ENCODE data around the gene IMMP2L. TPM values are rescaled to one million over a fixed set of nuclear protein-coding genes. Genes with fewer than 3 reads are reported as not detected.

Gene IMMP2L
- total RNA-seq, 2 experiments from 2014 or later: 8.9 to 18.7 TPM

DNA sequence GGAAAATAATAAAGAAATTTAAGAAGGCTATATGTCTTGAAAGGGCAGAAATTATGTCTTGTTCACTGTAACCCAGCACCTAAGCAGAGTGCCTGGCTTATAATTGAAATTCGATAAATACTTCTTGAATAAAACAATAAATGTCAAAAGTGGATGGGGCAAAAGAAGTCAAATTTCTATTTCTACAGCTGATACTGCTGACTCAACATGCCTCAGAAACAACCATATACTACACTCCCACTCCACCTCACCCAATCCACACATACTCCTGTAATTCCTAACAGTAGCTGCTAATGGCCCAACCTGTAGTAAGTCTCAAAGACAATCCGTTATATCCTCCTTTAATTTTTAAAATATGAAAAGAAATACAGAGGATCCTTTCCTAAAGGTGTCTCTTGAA, 519.5 kb downstream of the IMMP2L start:
- Mint-ChIP-seq H3K4me3 (no peak overlapping the region), H3K27ac (no peak overlapping the region), H3K27me3 (no peaks in the 10 kb centered on the region), H3K9me3 (no peaks in the 10 kb centered on the region), H3K36me3 (ENCODE audit: low read depth) (no peaks in the 10 kb centered on the region), H3K4me1 (ENCODE audit: low read depth) (peaks cover 16% of the 10 kb centered on the region)
- CTCF ChIA-PET: interaction anchor here (1.8 kb wide), 1 partner anchor 48 kb away, joined by 5 read pairs; the partner anchor contains the start of gene LRRN3
- no peaks in the 10 kb centered on the region for H3K9me3 ChIP-seq (ENCODE audit: control insufficient read depth in 1 of 2, insufficient read depth in 1 of 2, low read length in 2 of 2)
- TF ChIP-seq, protein P1, sequence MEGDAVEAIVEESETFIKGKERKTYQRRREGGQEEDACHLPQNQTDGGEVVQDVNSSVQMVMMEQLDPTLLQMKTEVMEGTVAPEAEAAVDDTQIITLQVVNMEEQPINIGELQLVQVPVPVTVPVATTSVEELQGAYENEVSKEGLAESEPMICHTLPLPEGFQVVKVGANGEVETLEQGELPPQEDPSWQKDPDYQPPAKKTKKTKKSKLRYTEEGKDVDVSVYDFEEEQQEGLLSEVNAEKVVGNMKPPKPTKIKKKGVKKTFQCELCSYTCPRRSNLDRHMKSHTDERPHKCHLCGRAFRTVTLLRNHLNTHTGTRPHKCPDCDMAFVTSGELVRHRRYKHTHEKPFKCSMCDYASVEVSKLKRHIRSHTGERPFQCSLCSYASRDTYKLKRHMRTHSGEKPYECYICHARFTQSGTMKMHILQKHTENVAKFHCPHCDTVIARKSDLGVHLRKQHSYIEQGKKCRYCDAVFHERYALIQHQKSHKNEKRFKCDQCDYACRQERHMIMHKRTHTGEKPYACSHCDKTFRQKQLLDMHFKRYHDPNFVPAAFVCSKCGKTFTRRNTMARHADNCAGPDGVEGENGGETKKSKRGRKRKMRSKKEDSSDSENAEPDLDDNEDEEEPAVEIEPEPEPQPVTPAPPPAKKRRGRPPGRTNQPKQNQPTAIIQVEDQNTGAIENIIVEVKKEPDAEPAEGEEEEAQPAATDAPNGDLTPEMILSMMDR (IDR thresholded peaks at IDR 0.05): no peak
- H3K27ac ChIP-seq (ENCODE audit: low read depth in 1 of 2, low read length in 2 of 2): no peak overlapping the region
- ATAC-seq (ENCODE audit: poor library complexity) (no peak), DNase-seq (no peak)
- H3K36me3 ChIP-seq (ENCODE audit: insufficient read depth, low read length): no peaks in the 10 kb centered on the region
- H3K4me3 ChIP-seq (ENCODE audit: low read length): no peak overlapping the region
- no peaks in the 10 kb centered on the region for H3K27me3 ChIP-seq (ENCODE audit: control insufficient read depth in 1 of 2, insufficient read depth in 2 of 2, low read length in 2 of 2)
- intact Hi-C loops (cut with DNase I, micrococcal nuclease): loop anchor here in 1 of 2 experiments (5.0 kb wide), 1 partner anchor 34 kb away; no protein-coding TSS in a partner anchor
- POLR2A ChIA-PET: interaction anchor here (0.8 to 1.8 kb wide), 3 partner anchors 14 to 48 kb away, joined by 3 to 6 read pairs (median 3); partner anchors contain the start of gene LRRN3
- H3K4me1 ChIP-seq (ENCODE audit: insufficient read depth, low read length): no peaks in the 10 kb centered on the region

DNA sequence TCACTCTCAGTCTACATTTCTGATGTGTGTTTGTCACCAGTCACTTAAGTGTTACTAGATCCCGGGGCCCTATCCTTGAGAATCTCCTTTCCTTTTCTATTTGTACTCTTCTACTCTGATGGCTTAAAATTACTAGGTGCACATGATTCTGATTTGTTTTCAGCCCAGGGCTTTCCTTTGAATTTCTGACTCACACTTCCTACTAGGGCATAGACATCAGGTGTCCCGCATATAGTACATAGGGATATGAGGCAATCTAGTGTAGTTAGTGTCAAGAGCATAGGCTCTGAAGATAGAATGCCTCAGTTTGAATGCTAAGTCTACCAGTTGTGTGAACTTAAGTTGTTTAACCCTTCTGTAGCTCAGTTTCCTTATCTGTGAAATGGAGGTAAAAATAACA, 520.7 kb downstream of the IMMP2L start:
- ATAC-seq (ENCODE audit: poor library complexity) (peak; percentile 46), DNase-seq (no peak)
- POLR2A ChIA-PET: interaction anchor here (0.8 to 1.8 kb wide), 6 partner anchors 13 to 114 kb away, joined by 3 to 6 read pairs (median 4); no protein-coding TSS in a partner anchor
- no peaks in the 10 kb centered on the region for H3K9me3 ChIP-seq (ENCODE audit: control insufficient read depth in 1 of 2, insufficient read depth in 1 of 2, low read length in 2 of 2)
- H3K4me3 Mint-ChIP-seq: no peak overlapping the region
- H3K27me3 ChIP-seq (ENCODE audit: control insufficient read depth in 1 of 2, insufficient read depth in 2 of 2, low read length in 2 of 2): no peaks in the 10 kb centered on the region
- H3K4me1 Mint-ChIP-seq (ENCODE audit: low read depth): peaks cover 16% of the 10 kb centered on the region
- TF ChIP-seq, protein P1 (IDR thresholded peaks at IDR 0.05): no peak
- H3K4me3 ChIP-seq (ENCODE audit: low read length): no peak overlapping the region
- no peaks in the 10 kb centered on the region for H3K36me3 ChIP-seq (ENCODE audit: insufficient read depth, low read length)
- no peaks in the 10 kb centered on the region for H3K9me3 Mint-ChIP-seq
- H3K27ac Mint-ChIP-seq: peak overlapping the region; percentile 0
- intact Hi-C loops (cut with DNase I, micrococcal nuclease): loop anchor here in 1 of 2 experiments (5.0 kb wide), 1 partner anchor 36 kb away; no protein-coding TSS in a partner anchor
- no peaks in the 10 kb centered on the region for H3K36me3 Mint-ChIP-seq (ENCODE audit: low read depth)
- H3K27ac ChIP-seq (ENCODE audit: low read depth in 1 of 2, low read length in 2 of 2): no peak overlapping the region
- no peaks in the 10 kb centered on the region for H3K27me3 Mint-ChIP-seq
- CTCF ChIA-PET: interaction anchor here (1.1 to 1.8 kb wide), 2 partner anchors 49 to 57 kb away, joined by 3 to 5 read pairs; partner anchors contain the start of gene LRRN3
- H3K4me1 ChIP-seq (ENCODE audit: insufficient read depth, low read length): no peaks in the 10 kb centered on the region

DNA sequence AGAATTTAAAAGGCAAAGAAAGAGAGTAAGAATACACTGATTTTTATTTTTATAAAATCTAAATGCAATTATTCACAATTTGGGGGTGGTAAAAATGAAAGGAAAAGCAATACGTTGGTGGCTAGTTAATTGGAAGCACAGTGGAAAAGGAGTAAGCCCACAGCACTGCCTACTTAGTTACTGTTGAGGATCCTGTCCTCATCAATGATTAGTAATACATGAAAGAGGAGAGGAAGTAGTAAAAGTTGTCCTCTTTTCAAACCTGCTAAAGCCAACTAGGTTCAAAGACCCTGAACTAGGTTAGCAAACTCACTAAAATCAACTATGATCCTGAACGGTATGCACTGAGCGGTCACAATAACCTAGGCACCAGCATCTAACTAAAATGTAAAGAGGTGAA, 524.1 kb downstream of the IMMP2L start:
- H3K27me3 Mint-ChIP-seq: no peaks in the 10 kb centered on the region
- no peak overlapping the region for H3K4me3 ChIP-seq (ENCODE audit: low read length)
- DNase-seq (no peak), ATAC-seq (ENCODE audit: poor library complexity) (no peak)
- H3K36me3 ChIP-seq (ENCODE audit: insufficient read depth, low read length): no peaks in the 10 kb centered on the region
- no peaks in the 10 kb centered on the region for H3K36me3 Mint-ChIP-seq (ENCODE audit: low read depth)
- no peaks in the 10 kb centered on the region for H3K9me3 ChIP-seq (ENCODE audit: control insufficient read depth in 1 of 2, insufficient read depth in 1 of 2, low read length in 2 of 2)
- TF ChIP-seq, protein P1 (IDR thresholded peaks at IDR 0.05): no peak
- POLR2A ChIA-PET: no interaction called here
- H3K4me3 Mint-ChIP-seq: no peak overlapping the region
- no peaks in the 10 kb centered on the region for H3K9me3 Mint-ChIP-seq
- H3K4me1 Mint-ChIP-seq (ENCODE audit: low read depth): peaks cover 11% of the 10 kb centered on the region
- no peak overlapping the region for H3K27ac ChIP-seq (ENCODE audit: low read depth in 1 of 2, low read length in 2 of 2)
- H3K27ac Mint-ChIP-seq: no peak overlapping the region
- H3K4me1 ChIP-seq (ENCODE audit: insufficient read depth, low read length): no peaks in the 10 kb centered on the region
- CTCF ChIA-PET: no interaction called here
- intact Hi-C loops (cut with DNase I, micrococcal nuclease): no loop called here
- no peaks in the 10 kb centered on the region for H3K27me3 ChIP-seq (ENCODE audit: control insufficient read depth in 1 of 2, insufficient read depth in 2 of 2, low read length in 2 of 2)
